Globus pallidus (tissue), 1 donor: ENCODE results near the gene CYP4Z1.
"Not testable (repeated sequence)": the region's sequence is repeated elsewhere in the genome, so short reads cannot be mapped to it uniquely, and the experiment has no call there.

ENCODE experiments used
- DNase-seq: peaks from one replicate; pipeline ENCODE4 v3.0.0-alpha.2; 2015; ENCODE audit warnings: low spot score

CYP4Z1 gene

GRCh38 chr1:47128854-47129253, 61.8 kb downstream of the CYP4Z1 start:
- DNase-seq = not testable (repeated sequence)

GRCh38 chr1:47129489-47130230, 62.6 kb downstream of the CYP4Z1 start:
- DNase-seq = not testable (repeated sequence)

GRCh38 chr1:47132665-47133064, 65.6 kb downstream of the CYP4Z1 start:
- DNase-seq = not testable (repeated sequence)

DNA sequence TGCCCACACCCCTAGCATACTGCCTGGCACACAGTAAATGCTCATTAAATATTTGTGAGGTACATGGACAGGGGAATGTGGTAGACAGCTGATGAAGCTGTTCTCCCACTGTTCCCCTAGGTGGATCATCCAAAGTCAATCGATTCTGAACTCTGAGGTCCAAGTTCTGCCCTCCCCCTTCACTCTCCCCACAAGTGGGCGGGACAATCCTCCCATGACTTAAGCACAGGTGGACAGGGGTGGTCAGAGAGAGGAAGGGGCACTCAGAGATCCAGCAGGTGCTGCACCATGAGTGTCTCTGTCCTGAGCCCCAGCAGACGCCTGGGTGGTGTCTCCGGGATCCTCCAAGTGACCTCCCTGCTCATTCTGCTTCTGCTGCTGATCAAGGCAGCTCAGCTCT, 70.2 kb downstream of the CYP4Z1 start, which contains the start of gene CYP4A22:
TSS of gene CYP4A22 (plus strand) at position 244 of the 400 bp plus-strand sequence. CDS start at position 289, 45 bp downstream.
- DNase-seq = no peak

DNA sequence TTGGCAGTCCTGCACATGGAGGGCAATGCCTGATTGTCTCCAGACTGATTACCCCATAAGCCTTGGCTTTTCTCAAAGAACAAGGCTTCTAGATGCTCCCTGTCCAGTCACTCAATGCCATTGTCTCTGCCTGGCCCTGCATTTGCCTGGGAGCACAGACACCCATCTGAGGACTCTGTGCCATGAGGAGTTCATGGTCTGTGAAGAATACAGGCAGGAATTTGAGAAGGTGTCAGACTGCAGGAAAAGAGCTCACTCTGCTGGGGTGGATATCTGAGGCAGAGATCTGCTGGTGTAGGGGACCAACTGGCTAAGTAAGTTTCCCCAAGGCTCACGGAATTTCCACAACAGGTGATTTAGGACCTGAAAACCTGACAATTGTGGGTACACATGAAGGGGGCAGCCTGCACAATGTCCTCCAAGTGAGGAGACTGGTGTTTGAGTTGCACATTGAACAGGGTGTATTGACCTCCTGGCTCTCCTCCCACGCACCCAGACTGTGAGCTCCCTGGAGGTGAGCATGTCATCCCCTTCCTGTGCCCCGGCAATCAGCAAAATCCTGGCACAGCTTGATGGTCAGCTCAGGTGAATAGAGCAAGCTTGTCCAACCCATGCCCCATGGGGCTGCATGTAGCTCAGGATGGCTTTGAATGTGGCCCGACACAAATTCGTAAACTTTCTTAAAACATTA, 71.0 kb downstream of the CYP4Z1 start:
- no peak for DNase-seq

- DNase-seq = not testable (repeated sequence)
Observed at GRCh38 chr1:47140358-47140757, 73.3 kb downstream of the CYP4Z1 start.

DNA sequence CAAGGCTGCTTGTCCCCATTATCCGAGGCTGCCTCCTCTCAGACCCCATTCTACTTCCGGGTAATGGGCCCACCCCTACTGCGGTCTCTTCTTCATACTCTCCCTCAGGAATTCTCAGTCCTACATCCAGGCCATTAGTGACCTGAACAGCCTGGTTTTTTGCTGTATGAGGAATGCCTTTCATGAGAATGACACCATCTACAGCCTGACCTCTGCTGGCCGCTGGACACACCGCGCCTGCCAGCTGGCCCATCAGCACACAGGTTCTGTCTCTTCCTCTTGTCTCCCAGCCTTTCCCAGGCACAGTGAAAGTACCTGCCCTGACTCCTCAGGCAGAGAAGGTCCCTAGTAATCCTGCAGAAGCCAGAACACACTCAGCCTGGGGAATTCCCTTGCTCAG, 76.6 kb downstream of the CYP4Z1 start:
- not testable (repeated sequence) for DNase-seq

GRCh38 chr1:47146495-47146894, 79.5 kb downstream of the CYP4Z1 start:
- not testable (repeated sequence) for DNase-seq

DNA sequence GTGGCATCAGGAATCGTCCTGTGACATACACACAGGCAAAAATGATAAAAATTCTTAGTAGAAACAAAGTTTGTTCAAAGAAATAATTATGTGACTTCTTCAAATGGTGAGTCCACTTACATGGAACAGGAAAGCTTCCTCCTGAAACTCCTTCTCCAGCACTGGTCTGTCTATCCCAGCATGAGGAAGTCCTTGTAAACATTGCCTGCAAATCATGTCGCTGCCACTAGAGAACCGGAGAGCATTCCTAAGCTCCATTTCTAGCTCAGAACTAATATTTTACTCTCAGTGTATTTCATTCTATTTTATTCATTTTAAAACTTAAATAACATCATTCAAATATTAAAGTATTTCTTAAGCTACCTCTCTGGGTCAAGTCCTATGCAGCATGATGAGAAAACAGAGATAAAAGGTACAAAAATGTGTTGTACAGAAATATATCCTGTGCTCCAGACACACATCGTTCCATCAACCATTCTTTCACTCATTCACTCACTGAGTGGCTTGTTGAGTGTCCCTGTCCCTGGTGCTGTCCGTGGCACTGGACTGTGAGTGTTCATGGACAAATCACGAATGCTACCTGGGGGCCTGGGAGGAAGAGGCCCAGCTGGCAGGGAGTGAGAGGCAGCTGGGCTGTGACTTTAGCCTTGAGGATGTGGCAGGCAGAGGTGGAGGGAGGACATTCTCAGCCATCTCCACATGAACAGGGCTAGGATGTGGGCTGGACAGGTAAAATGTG, 80.2 kb downstream of the CYP4Z1 start:
- no peak for DNase-seq

DNA sequence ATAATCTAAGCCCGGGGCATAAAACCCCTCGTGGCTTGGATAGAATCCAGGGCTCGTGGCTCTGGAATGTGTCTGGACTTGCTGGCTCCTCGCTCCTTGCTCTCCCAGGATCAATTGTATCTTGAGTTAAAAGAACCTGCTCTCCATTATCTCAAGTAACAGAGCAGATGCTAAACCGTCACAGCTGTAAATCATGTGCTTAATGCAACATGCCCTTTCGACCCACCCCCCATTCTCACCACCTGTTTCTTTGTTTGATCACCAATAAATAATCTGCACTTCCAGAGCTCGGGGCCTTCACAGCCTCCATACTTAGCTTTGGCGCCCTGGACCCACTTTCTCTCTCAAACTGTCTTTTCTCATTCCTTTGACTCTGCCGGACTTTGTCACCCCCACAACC, 82.1 kb downstream of the CYP4Z1 start:
- DNase-seq = not testable (repeated sequence)

DNA sequence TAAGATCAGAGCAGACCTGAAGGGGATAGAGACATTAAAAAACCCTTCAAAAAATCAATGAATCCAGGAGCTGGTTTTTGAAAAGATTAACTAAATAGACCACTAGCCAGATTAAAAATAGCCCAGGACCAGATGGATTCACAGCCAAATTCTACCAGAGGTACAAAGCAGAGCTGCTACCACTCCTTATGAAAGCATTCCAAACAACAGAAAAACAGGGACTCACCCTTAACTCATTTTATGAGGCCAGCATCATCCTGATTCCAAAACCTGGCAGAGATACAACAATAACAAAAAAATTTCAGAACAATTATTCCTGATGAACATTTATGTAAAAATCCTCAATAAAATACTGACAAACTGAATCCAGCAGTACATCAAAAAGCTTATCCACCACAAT, 89.4 kb downstream of the CYP4Z1 start:
- not testable (repeated sequence) for DNase-seq

DNA sequence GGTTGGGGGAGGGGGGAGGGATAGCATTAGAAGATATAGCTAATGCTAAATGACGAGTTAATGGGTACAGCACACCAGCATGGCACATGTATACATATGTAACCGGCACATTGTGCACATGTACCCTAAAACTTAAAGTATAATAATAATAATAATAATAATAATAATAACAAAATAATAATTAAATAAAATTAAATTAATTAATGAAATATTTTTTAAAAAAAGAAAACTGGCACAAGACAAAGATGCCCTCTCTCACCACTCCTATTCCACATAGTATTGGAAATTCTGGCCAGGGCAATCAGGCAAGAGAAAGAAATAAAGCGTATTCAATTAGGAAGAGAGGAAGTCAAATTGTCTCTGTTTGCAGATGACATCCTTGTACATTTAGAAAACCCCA, 90.9 kb downstream of the CYP4Z1 start:
- DNase-seq = not testable (repeated sequence)

GRCh38 chr1:47160716-47161115, 93.7 kb downstream of the CYP4Z1 start:
- no peak for DNase-seq

DNA sequence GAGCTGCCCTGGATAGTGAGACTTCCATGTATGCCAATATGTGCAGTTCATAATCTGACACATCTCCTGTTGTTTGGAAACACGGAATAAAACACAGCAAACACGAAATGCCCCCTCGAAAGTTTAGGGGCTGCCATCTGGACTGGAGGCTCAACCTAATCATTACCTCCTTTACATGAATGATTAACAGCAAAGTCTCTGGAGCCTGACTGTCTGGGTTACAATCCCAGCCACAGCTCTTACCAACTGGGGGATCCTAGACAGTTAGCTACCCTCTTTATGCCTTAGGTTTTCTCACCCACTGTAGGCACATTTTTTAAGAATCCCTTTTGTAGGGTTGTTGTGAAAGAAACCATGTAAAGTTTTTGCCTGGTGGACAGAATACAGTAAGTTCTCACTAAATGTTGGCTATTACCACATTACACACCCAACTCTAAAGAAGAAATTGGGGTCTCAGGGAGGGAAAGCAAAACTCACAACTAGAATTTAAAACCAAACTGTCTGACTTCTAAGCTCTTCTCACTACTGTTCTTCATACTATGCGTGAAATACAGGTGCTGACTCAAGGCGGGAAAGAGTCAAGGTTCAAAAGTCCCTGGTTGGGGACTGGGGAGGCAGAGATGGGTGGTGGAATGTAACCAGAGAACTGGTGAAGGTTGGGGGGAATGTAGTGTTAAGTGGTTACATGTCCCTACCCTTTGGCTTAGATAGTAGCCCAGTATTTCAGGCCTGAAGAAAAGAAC, 94.4 kb downstream of the CYP4Z1 start:
- no peak for DNase-seq

- no peak for DNase-seq
Observed at GRCh38 chr1:47164552-47164951, 97.5 kb downstream of the CYP4Z1 start.
